ENCODE measurements around the gene LDLRAD4.
A peak's percentile ranks its signal among the peaks of the same experiment; 100 is the strongest.

LDLRAD4 gene

DNA sequence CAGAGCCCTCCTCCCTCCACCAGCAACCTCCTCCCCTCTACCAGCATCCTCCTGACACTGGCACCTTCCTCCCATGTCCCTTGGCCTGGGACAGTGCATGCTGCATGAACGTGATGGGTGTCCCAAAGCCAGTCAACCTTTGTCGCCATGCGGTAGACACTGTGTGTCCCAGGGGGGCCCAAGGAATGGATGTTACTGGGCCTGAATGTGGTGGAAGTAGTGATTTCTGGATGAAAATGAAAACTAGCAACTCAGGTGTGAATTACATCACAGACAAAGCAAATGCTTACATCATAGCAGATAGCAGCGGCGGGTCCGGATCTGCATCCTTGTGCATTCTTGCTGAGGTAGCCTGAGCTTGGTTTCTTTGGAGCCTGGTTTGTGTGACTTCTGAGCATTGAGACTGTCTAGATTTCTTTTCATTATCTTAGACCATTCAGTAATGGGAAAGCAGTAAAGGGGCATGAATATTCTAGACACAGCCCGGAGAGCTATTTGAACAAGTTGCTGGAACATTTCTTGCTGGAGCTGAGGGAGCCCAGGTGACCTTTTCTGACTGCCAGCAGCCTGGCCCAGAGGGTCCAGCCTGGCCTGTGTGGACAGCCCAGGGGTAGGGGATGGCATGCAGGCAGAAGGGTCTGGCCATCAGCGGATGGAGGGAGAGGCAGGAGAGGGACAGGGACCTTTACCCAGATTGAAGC, 407.4 kb downstream of the LDLRAD4 start:
- no peak for DNase-seq

DNA sequence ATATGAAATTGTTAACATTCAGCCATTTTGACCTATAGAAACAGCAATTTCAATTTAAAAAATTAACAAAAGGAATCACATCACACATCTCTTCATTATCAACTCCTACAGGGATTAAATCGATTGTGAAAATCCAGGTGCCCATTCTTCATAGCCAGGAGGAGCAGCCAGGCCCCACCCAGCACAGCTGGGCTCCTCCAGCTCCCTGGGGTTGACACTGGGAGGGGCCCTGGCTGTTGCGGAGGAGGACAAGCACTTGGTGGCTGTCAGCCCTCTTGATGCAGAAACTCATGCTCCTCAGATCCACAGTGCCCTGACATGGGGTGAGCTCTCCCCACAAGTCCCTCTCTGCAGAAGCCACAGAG, 408.0 kb downstream of the LDLRAD4 start:
- no peak for DNase-seq

DNA sequence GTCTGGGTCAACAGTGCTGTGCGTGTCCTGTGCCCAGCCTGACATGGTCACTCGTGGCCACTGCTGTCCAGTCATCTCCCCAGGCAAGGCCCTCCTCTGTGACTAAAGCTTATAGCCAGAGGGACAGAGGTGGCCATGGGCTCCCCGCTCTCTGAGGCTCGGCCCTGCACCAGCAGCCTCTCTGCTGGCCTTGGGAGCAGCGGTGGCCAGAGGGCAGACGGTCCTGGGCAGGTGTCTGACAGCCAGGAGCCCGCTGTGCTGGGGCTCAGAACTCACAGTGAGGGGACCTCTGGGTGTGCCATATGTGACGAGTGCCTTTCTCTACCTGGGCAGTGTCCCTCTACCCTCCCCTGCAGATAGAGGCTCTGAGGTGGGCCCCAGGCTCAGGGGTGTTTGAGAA, 409.1 kb downstream of the LDLRAD4 start:
- no peak for DNase-seq

DNA sequence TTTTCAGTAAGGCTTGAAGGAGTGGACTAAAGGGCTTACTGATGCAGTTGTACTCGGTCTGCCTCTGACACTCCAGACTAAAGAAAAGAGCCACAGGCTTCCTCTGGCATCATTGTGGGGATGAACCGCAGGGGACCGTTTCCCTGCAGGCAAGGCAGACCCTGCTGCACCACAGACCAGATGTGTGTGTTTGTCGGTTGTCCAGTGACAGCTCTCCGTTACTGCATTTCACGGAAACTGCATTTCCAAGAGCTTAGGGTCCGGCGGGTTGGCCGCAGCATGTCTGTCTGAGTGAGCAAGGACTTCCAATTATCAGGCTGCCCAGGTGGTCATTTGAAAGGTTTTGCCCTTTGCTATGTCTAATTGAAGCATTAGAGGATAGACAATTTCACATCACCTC, 409.7 kb downstream of the LDLRAD4 start:
- no peak for DNase-seq

DNA sequence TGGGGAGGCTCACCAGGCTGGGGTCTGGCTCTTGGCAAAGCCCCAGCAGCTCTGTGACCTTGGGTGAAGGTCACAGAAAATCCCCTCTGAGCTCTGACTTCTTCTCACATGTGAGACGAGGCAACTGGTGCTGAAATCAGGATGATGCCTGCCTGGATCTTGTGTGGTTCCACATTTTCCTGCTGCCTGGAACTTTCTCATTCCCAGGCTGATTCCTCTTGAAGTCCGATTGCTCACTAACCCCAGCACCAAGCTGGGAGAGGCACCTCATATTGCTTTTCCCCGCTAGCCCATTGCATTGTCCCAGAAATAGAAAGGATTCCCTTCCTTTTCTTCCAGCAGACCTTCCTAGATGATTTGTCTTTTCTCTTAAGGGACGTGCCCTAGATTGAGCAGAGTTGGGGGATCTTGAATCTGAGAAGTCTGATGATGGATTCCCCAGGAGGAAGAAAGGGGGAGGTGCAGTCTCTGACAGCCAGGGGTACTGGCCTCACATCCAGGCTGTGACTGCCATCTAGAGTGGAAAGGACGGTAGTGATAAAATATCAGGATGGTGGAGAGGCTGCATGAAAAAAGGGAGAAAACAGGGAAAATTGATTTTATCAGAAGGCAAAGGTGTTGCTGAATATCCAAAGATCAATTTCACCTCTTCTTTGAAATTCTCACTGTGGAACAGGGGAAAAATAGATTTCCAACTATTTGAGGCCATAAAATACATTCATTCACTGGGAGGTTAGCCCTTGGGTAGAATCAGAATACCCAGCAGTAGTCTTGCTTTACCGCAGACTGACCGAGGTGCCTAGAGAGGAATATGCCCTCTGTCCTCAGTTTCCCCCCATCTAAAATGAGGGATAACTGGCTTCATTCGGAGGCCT, 411.5 kb downstream of the LDLRAD4 start:
- DNase-seq = peak; percentile 55

DNA sequence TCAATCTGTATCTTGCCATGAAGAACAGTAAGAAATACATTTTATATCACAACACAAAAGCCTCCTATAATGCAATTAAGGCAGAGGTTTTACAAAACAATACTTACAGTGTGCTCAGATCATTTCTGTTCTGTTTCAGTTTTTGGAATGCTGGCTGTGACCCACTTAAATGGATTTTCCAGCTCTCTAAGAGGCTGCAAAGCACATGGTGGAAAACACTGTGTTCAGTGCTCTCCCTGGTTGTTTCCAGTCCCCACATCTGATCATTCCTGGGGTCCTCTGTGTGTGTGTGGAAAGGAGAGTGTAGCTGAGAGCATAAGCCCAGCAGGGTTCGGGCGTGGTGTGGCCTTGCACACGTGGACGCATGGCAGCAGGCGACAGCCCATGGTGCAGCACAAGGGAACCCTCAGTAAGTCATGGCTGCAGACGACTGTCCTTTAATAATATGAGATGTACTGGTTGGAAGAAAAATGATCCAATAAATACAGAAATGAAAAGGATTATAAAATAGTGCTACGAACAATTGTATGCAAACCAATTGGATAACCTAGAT, 412.2 kb downstream of the LDLRAD4 start:
- no peak for DNase-seq

DNA sequence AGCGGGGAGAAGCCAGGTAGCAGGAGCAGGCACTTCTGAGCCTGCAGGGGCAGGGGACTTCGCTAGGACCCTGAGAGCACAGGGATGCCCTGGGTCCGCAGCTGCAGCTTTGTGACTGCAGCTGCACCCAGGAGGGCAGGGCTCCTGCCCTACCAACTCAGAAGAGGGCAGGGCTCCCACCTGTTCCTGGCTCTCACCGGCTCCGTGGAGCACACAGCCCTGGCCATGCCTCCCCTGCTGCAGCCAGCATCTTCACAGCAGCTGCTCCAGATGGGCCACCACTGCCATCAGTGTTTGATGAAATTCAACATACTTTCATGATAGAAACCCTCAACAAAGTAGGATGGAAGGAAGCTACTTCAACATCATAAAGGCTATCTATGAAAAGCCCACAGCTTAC, 415.1 kb downstream of the LDLRAD4 start:
- DNase-seq = no peak

DNA sequence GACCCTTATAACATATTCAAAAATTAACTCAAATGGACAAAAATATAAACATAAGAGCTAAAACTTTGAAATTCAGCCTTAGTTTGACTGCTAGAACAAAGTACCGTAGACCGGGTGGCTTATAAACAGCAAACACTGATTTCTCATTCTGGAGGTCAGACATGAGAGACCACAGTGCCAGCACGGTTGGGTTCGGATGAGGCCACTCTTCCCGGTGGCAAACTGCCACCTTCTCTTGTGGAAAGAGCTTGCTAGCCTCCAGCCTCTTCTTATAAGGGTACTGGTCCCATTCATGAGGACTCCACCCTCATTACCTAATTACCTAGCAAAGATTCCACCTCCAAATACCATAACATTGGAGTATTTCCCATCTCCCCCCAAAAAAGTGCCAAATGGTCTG, 416.5 kb downstream of the LDLRAD4 start:
- no peak for DNase-seq

DNA sequence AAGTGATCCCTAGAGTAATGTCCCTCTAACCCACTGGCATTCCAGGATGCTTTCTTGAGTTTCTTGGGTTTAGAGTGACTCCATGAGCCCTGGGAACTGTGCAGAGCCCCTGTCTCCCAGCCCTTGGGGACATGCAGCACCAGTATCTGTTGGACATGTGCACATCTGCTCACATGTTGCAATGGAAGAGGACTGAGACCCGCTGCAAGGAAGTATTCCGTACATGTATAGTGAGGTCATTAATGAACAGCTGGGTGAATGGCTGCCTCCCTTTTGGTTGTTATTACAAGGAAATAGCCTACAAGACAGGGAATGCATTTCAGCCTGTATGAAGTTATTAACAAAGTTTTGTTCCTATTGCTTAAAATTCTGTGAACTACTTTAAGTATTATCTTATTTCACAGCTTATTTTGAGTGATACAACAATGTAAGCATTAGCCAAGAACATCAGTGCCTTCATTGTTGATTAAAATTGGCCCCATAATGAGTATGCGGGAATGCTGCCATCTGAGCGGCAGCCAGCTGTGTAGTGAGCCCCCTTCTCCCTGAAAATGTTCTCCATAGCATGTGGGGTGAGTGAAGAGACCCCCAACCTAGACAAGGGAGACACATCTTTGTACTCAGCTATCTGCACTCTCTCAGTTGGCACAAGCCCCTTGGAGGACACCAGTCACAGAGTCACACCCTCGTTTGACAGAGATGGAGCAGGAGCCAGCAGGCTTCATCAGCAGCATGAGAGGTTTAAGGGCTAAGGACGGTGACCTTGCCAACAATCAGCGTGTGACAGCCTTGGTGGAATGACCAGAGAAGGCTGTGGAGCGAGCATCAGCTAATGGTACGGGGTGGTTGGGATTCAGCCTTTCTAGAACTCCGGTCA, 420.4 kb downstream of the LDLRAD4 start:
- no peak for DNase-seq

DNA sequence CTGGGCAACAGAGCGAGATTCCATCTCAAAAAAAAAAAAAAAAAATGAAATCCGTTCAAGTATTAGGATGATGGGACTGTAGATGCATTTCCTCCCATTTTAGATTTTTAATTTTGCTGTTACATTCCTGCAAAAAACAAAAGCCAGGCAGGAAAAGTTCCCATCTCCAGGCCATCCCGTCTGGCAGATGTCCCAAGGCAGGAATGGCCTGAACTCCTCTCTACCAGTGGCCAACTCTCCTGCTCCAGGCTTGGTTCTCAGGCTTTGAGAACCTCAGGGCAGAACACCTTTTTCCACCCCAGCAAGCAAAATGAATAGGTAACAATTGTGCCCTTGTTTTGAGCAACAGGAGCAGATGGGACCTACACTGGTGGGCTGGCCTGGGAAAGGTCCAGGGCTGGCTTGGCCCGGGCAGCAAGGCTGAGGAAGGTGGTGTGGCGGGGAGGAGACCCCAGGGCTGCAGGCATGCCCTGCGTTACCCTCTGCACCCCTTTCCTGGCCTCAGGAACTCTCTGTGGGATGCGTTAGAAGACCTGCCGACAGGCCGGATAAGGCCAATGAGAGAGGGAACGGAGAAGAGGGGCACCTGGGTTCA, 421.8 kb downstream of the LDLRAD4 start:
- no peak for DNase-seq

DNA sequence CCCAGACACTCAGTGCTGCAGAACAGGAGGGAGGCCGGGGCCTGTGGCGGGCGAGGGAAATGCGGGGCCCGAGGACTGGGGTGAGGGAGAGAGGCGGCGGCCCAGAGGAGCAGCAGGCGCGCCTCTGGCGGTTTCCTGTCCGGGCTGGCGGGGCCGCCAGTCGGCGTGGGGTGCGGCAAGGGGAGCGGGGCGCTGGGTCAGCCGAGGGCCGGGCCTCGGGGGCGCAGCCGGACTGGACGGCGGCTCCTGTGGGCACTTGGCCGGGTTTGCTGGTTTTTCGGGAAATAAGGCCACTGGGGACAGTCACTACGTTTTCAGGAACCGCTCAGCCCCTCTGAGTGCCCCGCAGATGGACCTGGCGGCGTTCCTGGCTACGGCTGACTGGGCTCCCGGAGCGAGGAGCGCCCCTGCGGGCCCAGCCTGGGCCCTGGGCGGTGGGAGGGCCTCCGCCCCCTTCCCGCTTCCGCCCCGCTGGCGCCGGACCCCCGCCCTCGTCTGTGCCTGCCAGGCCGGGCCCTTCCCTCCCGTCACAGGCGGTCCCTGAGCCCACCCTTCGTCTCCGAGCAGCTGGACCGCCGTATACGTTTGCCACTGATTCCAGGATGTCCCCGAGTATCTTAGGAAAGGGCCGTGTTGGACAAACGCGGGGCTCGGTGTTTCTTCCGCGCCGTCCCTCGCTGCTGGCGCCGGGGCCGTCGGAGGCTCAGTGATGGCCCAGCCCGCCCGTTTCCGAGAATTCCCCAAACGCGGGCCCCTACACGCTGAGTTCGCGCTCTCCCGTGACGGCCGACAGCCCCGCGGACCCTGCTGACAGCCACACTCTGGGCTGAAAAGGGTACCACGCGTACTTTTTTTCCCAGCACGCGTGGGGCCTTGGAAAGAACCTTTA, 423.2 kb downstream of the LDLRAD4 start:
- no peak for DNase-seq

DNA sequence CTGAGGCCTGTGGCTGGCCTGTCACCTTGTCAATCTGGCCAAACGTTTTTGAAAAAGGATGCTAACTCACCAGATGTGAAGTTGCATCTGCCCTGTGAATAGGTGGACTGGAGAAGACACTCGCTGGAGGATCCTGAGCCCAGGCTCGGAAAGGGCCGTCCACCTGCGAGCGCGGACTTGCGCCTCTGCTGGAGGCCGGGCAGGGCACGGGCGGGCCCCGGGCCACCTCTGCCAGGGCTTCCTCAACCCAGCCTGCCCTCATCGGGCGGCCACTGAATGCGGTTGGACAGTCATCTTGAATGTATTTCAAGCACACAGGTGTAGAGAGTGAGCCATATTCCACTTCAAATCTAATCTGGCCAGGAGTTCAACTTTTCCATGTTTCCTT, 423.9 kb downstream of the LDLRAD4 start:
- no peak for DNase-seq

DNA sequence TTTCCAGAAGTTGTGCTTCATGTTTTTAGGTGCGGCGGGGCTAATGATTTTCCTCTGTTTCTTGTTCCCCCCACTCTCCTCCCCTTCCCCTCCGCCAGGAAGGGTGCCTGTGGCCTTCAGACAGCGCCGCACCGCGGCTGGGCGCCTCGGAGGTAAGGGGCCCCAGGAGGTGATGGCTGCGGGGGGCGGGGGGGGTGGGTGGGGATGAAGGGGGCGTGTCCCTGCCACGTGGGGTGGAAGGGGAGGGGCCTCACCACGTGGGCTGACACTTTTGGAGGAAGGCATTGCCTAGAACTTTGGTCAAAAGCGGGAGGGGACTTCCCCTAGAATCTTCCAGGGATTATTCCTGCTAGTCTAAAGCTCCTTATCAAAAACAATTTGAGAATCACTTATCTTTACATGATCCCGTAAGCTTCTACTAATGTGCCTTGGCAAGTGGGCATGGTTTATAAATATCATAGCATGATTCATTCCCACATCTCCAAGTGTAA, 424.7 kb downstream of the LDLRAD4 start:
- DNase-seq = no peak

DNA sequence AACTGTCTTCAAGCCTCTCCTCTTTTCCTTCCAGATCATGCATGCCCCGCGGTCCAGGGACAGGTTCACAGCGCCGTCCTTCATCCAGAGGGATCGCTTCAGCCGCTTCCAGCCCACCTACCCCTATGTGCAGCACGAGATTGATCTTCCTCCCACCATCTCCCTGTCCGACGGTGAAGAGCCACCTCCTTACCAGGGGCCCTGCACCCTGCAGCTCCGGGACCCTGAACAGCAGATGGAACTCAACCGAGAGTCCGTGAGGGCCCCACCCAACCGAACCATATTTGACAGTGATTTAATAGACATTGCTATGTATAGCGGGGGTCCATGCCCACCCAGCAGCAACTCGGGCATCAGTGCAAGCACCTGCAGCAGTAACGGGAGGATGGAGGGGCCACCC, 426.5 kb downstream of the LDLRAD4 start:
- DNase-seq = no peak

DNA sequence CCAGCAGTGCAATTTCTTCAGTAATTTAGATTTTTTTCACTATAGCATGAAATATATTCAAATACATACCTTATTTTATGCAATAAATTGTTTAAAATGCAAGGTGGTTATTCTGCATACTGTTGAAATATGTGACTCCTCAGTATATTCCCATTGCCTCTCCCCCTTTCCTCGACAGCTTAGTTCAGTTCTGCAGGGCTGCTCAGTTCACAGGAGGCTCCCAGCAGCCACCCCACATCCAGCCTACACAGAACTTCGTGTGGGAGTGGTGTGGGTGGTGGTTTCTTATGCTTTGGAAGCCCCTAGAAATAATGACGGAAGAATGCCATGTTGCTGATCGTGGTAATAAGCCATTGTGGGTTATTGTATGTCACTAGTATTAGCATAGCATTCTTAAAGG, 428.1 kb downstream of the LDLRAD4 start:
- no peak for DNase-seq

DNA sequence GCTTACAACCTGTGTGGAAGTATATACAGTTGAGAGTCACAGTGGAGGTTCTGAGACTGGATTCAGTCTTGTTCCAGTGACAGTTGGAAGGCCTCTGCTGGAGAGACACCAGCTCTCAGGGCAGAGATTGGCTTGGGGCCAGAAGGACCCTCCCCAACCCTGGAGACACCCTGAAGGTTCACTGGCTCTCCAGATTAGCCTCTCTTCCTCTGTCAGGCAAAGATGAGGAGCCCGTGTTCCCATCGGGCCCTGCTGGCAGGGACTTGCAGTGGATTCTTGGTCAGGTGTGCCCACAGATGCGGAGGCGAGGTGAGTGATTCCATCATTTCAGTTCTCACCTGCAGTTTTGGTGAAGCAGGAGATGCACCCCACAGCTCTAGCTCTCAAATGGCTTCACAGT, 429.2 kb downstream of the LDLRAD4 start:
- DNase-seq = no peak

DNA sequence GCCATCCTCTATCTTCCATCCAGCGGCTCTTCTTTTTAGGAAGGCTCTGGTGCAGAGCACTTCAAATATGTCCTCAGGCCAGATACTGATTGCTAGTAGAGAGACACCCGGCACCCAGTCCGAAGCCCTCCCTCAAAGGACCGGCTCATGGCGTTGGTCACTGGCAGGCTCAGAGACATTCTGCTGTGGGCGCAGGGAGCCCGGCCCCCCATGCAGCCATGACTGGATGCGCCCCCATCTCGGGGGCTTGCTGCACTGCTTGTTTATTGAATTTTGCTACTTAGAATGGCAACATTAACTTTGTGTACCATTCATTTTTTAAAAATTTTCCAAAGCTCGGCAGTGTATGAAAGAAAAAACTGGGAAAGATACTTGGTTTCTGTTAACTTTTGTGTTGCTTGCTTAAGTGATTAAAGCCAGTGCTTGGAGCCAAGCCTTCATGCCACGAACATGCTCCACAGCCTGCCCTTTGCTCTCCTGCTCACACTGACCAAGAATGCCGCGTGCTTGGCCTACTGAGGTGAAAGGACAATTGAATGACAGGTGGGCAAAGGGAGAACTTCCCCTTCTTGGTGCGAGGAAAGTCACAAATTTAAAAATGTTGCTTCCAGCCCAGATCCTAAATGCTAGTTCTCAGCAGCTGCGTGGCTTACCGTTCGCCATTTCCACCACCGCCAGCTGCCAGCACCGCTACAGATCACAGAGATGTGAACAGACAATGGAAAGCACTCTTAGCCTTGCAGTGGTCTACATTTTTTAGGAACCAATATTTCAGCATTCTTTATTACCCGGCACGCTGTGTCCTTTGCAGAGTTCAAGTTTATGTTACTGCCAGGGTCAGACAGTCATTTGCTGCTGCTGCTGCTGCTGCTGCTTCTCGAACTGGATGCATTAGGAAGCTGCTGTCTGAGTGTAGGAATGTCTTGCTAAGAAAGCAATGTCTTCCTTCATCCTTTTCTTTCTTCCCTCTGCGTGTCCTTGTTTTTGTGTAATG, 431.1 kb downstream of the LDLRAD4 start:
- no peak for DNase-seq

DNA sequence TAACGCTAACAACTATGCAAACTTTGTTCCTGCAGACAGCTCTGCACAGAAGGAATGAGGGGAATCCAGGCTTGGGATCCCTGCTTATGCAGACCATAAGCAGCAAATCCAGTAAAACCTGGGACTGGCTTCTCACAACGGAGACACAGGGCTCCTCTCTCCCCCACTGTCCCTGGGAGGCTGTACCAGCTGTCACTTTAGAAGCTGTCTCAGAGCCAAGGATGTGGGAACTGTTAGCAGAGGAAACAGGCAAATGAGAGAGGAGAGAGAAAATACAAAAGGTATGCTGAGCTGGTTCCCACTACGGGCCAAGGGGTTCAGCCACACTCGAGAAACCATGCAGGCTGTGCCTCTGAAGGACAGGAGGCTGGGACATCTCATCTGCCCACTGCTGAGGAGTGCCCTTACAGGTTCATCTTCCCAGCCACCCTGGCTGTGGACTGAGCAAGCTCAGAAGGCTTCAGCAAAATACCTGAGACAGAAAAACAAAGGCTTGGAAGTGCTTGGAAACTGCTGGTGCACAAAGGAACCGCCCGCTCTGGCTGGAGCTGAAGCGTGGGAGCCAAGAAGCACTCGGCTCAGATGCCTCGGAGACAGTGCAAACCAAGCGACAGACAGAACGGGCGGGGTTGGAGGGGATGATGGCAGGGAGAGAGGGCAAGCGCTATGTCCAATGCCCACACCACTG, 435.3 kb downstream of the LDLRAD4 start:
- DNase-seq = peak; percentile 5

DNA sequence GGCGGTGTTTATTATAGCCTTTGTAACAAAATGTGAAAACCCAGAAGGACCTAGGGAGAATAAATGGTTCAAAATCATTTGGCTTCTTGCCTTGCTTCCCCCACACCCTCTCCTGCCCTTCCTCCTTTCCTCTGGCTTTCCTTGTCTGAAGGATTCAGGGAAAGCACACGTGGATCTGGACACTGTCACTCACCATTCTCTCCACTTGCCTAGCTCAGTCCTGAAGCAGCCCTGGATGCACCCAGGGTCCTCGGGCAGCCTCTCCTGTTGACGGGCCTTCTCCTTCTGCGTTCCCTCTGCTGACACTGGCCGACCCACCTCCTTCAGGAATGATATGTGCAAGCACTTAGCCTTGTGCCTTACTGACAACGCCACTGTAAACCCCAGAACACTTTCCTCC, 439.4 kb downstream of the LDLRAD4 start:
- DNase-seq = no peak
